HS-5 (cell line): Measurements from ENCODE around the gene SLC4A3.
"Not testable (repeated sequence)": the region's sequence is repeated elsewhere in the genome, so short reads cannot be mapped to it uniquely, and the experiment has no call there.

Experiments used
- DNase-seq: peaks from one replicate; pipeline ENCODE4 v3.0.0-alpha.2; 2012; ENCODE audit warnings: low read depth

SLC4A3 gene

DNA sequence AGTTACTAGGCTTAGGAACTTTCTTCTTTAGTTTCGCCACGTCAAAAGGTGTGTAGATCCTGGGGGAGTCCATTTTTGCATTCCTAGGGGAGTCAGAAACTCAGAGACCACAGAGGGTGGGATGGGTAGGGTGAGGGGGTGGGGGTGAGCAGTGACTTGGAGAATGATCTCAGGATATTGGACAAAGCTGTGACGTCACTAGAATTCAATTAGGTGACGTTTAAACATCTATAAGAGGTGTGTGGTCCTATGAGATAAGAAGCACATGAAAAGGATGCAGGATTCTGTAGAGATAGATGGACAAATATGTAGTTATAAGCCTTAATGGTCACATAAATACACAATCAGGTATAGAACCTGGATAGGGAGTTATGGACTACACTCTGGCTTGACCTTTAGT lies 21.5 kb downstream of the SLC4A3 start:
- no peak for DNase-seq

DNA sequence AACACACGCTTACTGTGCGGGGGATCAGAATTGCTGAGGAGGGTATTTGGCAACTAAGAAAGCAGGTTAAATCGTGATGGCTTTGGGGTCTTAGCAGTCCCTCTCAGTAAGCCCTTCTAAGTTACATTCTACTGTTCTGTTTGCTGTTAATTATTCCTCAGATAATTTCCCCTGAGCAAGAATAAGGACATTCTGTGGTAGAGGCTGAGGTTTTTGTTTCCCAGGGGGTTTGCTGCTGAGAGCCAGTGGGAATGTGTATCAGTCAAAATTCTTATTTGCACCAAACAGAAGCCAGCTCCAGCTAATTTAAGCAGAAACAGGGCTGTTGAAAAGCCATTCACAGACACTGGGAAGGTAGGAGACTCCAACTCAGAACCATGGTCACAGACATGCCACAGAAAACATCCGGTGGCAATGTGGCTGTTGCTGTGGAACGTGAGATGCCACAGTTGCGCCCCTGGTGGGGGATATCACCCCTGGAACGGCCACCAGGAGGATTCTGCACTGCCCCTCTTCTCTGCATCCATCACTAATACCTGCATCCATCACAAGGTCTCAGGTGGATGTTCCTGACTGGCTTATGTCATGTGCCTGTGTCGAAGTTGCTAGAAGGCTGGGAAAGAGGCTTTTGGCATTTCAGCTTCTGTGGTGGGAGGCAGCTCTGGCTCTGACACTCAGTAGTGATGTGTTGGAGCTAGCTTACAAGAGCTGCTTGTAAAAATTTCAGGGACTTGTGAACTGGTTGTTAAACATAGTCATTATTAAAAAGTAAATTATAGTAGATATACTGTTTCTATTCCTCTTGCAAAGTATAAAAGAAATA lies 23.2 kb downstream of the SLC4A3 start:
- no peak for DNase-seq

DNA sequence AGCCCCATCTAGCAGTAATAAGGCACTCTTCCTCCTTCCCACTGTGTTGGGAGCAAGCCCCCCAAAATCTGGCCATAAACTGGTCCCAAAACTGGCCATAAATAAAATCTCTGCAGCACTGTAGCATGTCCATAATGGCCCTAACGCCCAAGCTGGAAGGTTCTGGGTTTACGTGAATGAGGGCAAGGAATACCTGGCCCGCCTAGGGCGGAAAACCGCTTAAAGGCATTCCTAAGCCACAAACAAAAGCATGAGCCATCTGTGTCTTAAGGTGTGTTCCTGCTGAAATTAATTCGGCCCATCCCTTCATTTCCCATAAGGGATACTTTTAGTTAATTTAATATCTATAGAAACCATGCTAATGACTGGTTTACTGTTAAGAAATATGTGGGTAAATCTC lies 24.2 kb downstream of the SLC4A3 start:
- not testable (repeated sequence) for DNase-seq

DNA sequence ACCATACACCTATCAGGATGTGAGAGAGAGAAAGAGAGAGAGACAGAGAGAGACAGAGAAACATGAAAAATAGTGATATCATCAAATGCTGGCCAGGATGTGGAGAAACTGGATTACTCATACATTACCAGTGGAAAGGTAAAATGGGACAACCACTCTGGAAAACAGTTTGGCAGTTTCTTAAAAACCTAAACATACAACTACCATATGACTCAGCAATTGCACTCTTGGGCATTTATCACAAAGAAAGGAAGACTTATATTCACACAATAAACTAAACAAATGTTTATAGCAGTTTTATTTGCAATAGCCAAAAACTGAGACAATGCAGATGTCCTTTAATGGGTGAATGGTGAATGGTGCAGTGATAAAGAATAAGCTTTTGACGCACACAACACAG lies 29.1 kb downstream of the SLC4A3 start:
- peak; percentile 53 for DNase-seq

DNA sequence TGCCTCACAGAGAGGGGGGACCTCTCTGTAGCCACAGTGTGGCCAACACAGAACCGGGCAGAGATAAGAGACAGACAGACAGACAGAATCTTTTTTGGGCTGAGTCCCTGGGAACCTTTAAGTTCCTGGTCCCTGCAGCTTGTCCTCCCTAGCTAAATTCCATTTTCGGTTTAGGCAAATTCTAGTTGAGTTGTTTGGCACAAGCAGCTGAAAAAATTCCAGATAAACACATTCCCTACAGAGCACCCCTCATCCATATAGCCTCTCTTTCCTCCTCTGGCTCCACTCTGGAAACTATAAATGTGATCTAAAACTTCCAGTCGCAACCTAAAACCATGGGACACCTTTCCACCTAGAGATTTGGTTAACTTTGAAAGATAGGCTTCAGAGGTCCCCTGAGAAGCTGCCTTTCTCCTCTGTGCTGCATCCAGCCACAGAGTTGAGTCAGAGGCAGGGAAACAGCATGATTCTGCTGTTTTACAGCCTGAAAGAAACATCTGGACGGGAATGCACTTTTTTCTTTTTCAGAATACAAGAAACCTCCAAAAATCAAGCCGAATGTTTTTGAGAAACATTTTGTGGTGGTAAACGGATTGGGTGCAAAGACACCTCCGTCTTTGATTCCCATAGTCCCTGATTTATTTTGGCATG lies 30.9 kb downstream of the SLC4A3 start:
- no peak for DNase-seq

DNA sequence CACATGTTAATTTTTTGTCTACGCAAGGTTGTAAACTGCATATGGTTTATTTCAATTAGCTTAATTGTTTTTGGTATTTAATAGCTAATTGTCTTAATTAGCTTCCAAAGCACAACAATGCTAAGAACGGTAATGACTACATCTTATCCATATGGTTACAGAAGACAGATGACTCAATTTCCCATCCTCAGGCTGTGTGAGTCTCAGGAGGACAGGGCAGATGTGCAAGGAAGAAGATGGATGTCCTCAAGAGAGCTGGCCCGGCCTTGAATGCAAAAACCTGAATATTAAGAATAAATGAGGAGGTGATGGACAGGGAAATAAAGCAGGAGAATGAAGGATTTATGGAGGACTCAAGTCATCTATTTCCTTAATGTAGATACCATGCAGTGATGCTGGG lies 31.4 kb downstream of the SLC4A3 start:
- no peak for DNase-seq

DNA sequence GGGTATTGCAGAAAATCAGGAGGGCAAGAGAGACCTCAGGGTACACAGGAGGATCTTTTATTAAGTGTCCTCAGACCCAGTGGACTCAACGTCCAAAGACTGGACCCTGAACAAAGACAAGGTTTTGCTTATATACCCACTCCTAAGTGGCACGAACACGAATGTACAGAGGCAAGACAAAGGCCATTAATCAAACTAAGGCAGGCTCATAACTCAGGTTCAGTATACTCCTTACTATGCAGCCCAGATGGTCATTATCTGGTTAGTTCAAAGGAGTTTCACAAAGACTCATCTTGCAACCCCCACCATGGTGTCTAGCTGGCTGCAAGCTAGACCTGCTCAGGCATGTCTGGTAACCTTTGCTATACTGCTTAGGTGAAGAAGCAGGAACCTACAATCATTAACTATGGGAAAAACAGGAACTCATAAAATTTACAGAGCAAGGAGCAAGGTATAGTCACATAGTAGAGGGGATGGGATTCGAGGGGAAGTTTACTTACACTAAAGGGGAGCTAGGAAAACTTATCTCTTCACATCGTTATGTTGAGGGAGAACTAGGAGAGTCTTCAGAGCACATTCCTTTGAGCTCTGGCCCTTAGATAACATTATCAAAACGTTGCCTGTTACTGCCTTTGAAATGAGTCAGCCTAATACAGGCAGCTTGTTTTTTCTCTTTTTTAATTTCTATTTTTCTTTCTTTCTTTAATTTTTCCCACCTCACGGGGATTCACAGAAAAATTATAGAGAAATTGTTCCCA lies 33.9 kb downstream of the SLC4A3 start:
- no peak for DNase-seq

DNA sequence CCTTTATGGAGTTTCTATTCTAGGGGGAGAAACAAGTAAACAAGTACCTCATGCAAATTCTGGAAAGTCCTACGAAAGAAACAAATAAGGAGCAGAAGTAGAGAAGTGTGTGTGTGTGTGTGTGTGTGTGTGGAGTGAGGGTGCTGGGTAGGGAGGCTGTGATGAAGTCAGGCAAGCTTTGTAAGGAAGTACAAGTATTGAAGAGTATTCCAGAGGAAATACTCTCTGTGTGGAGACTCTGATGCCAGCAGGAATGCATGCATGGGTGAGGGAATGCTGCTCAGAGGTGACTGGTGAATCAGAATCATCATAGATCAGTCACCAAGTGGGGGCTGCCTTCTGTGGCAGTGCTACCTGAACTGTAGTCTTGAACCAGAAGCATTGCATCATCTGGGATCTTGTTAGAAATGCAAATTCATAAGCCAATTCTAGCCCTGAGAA lies 34.5 kb downstream of the SLC4A3 start:
- DNase-seq, result no peak

DNA sequence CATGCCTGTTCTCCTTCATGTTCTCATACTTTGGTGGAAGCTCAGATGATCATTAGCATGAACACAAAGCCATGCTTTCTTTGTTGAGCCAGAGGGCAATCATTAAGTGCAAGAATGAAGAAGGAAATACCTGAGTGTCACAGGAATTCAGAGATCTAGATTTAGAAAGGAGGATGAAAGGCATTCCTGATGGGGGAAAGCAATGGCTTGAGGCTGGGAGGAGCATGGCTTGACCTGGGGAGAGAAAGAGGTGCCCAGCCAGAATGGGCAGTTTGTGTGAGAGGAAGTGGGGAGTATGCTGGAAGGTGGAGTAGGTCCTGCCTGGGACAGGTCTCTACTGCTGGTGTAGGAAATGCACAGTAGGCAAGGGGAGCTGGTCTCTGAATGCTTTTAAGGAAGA lies 35.1 kb downstream of the SLC4A3 start:
- DNase-seq, result no peak

DNA sequence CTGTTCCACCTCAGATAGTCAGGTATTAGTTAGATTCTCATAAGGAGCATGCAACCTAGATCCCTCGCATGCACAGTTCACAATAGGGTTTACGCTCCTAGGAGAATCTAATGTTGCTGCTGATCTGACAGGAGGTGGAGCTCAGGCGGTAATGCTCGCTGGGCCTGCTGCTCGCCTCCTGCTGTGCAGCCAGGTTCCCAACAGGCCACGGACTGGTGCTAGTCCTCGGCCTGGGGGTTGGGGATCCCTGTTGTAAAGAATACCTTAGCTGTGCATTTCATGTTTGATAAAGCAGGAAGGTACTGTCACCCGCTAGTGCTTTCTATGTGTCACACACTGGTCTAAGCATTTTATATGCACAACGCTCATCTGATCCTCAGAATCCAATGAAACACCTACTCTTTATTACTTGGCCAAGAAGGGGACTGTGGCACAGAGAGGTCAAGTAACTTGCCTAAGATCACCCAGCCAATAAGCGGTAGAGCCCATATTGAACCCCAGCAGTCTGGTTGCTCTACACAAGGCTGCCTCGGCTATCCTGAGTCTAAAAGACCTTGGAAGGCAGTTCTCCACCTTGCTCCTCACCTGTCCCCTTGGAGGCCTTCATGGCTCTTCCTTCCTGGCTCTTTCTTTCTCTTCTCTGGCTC lies 35.8 kb downstream of the SLC4A3 start:
- no peak for DNase-seq

DNA sequence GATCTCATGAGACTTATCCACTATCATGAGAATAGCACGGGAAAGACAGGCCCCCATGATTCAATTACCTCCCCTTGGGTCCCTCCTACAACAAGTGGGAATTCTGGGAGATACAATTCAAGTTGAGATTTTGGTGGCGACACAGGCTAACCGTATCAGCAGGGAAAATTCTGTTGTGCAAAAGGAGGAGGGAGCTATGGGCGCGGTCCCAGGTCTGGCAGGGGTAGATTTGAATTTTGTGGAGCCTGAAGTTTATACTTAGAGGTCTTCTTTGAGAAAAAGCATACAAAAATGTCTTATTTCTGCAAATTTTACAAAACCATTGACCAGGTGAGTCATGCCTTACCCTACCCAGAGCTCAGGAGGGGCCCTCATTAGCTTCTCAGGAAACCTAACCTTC lies 36.6 kb downstream of the SLC4A3 start:
- no peak for DNase-seq

DNA sequence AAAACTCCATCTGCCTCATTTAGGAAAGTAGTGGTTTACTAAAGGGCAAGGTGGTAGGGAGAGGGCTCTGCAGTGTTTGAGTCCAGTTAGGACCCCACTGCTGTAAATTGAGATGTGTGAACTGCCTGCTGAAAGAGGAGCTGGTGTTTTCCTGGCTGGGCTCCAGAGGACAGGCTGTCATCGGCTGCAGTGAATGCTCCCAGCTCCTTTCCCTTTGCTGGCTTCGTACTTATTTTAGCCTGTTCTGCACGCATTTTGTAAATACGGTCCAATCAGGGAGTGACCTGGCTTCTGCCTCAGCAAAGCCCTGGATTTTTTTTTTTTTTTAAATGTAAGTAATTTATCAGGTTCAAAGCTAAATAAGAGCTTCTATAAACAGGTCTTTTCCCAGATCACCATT lies 37.5 kb downstream of the SLC4A3 start:
- DNase-seq, result no peak

DNA sequence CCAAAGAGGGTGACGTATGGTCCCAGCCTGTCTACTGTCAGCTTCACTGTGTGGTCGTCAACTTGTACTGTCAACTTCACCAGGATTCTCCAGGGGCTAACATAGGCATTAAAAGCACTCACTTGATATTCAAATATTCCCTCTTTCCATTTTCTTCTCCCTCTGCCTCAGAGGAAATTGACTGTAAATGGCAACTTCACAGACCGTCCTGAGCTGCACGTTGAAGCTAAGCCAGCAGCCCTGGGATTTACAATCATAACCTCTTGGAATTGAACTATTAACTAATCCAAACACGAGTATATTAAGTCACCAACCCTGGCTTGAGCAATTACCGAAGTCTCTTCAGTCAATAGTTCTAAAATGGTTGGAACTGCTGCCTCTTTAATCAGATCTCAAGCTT lies 38.5 kb downstream of the SLC4A3 start:
- no peak for DNase-seq

DNA sequence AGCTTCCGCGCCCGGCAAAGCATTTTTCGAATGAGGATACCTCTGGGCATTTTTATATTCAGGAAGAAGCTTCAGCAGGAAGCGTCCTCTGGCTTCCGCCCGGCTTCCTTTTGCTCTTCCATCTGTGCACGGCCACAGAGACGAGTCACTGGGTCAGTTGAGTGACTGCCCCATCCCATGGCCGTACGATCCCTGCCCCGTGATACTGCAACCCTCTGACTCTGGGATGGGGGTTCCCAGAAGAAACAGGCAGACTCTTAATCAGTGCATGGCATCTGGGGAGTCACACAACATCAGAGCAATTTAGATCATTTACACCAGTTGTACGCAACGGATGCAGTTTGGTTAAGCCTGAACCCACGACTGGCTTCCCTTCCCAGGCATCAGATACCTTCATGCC lies 40.9 kb downstream of the SLC4A3 start:
- DNase-seq, result no peak

DNA sequence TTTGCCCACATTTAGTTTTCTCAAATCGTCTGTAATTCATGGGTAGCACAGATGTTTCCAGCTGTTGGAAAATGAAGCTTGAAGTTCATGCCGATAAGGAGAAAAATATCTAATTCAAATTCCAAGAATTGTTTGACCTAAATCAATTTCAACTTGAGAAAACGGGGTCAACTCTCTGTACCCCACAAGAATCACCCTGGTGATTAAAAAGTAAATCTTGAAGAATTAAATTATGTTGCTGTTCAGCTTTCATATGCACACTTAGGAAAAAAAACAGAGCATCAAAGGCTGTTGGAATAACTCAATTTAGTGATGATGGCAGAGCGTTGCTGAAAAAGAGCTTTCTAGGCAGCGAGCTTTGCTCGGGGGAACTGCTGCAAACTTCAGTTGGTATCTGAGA lies 43.0 kb downstream of the SLC4A3 start:
- DNase-seq, result no peak

DNA sequence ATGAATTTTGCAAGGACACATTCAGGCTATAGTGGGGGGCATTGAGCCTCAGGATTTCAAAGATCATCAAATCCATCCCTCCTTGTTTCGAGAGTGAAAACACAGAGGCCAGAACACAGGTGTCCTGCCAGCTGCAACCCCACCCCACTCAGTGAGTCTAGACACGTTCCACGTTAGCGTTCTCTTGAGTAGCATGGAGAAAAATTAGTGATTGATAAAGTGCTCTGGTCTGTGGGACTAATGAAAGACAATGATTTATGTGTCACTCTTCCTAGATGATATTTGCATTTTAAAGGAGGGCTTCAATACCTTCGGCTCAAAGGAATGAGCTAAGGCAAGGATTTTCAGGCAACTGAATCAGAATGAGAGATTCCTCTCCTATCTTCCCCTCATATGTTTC lies 43.8 kb downstream of the SLC4A3 start:
- no peak for DNase-seq

DNA sequence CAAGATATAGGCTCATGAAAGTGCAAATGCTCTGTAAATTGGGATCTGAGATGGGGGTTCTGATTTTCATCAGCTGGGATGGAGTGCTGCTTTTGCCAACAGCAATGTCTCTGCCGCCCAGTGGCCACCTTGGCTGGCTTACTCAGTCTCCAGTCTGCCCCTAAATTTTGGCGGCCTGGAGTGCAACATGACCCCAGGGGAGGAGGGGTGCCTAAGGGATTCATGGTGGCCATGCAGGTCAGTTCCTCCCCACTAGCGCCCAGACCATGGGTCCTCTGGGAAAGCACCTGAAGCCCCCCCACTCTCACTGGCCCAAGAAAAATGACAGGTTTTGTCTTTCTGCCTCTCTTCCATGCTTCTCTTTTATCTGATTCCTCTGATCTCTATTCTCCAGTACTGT lies 45.0 kb downstream of the SLC4A3 start:
- no peak for DNase-seq

DNA sequence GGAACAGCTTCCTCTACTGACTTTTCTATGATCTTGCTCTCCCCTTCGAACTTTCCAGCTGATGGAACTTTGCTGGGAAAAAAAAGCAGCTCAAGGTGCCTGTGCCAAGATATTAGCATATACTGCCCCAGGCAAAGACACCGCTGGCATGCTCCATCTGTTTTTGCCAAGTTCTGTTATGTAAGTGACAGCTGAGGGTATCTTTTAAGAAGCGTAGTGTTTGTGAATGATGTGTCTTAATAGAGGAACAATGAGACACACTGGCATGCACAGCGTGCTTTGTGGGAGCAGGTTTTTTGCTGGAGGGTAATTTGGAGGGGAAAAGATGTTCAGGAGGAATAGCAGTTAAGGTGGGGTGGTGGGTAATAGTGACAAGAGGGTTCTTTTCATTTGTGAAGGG lies 47.8 kb downstream of the SLC4A3 start:
- no peak for DNase-seq

DNA sequence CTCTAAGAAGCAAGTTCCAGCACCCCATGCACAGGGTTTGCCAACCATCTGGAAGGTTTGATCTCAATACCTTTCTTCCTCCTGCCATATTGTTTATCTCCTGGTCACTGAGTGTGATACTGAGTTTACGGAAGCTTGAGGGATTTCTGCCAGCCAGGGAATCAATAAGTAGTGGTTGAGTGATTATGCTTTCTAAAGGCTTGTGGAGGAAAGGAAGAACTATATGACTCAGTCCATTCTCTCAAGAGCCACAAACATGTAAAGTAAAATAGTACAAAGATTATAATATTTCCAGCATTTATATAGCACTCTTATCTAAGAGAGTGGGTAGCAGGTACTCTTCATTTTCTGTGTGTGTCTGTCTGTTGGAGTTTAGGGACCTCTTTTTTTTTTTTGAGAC lies 49.2 kb downstream of the SLC4A3 start:
- no peak for DNase-seq

DNA sequence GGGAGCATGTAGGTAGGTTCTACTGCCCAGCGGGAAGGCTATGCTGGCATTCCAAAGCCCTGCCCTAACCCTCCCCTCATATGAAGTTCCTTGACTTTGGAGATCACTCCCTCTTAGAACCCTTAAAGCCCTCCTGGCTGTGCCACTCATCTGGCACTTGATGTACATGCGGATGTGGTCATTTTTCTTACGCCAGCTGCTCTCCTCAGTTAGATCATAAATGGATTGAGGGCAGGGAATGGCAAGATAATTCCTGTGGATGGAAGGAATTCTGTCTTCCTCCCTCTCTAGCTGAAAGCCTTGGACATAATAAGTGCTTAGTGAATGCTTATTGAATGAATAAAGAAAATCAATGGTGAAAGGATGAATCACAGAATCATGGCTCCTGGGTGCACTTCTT lies 51.6 kb downstream of the SLC4A3 start:
- DNase-seq, result no peak

DNA sequence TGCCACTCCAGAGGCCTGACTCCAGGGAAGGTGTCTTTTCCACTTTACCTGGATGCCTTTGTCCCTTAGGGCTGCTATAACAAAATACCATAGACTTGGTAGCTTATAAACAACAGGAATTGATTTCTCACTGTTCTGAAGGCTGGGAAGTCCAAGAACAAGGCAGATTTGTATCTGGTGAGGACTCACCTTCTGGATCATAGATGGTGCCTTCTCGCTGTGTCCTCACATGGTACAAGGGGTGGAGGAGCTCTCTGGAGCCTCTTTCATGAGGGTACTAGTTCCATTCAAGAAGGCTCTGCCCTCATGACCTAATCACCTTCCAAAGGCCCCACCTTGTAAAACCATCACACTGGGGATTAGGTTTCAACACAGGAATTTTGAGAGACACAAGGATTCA lies 52.1 kb downstream of the SLC4A3 start:
- no peak for DNase-seq

DNA sequence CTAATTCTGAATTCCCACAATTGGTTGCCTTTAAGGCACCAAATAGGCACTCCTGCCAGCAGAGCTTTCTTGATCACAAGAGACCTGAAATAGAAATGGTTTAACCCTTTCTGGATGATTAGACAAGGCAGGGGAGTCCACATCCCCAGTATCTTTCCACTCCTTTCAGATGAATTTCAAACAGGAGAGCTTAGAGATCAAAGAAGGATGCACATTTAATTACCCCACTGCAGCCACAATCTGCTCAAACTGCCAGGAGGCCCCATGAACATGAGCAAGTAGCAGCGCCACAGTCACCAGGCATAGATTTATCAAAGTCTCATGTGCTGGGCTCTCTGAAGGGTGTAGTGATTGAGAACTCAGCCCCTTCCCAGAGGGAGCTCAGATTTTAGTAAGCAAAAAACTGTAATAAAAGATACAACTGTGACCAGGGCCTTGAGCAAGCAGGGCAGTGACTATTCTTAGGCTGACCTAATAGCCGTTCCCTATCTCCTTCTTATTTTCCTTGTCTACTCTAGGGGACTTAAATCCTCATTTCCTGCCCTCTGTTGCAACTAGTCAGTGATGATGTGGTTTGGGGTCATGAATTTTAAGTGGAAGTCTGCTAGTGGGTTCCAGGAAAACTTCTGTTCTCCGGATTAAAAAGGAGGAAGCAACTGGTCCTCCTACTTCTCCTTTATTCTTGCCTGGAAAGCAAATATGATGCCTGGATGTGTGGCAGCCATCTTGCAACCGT lies 53.7 kb downstream of the SLC4A3 start:
- no peak for DNase-seq
